HG02840 (cell line): ENCODE data around the gene CTRL.

Experiments used
- ATAC-seq: cut with Tn5 transposase; IDR thresholded peaks from one replicate; pipeline ENCODE4 v1.9.1; 2021; ENCODE audit warnings: mild to moderate bottlenecking, moderate library complexity, moderate number of reproducible peaks; ENCODE audit not compliant: unreplicated experiment, low FRiP score

Gene CTRL

GRCh38 chr16:67963662-67964321 is 32.1 kb upstream of the CTRL start:
- ATAC-seq = no peak

- ATAC-seq = no peak
Observed at GRCh38 chr16:67963292-67963661, 31.6 kb upstream of the CTRL start.

GRCh38 chr16:67962135-67962534 is 30.5 kb upstream of the CTRL start:
- ATAC-seq = no peak

- ATAC-seq = no peak
Observed at GRCh38 chr16:67961551-67961957, 29.9 kb upstream of the CTRL start.

- no peak for ATAC-seq
Observed at GRCh38 chr16:67959536-67960329, 28.1 kb upstream of the CTRL start.

DNA sequence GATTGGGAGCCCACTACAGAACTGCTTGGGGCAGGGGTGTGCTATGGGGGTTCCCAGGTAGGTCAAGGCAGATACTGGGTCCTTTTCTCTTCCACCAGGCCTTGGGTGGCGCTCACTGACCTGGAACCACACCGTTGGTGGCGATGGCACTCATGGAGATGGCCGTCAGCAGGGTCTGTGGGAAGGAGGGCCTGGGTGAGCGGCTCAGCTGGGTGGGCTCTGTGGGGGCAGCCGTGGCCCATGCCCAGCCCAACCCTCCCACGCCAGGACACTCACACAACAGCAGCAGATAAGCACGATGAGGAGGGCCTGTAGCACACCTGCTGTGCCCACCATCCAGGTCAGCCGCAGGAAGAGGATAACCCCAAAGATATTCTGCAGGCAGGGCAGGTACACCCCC is 26.0 kb upstream of the CTRL start:
- ATAC-seq = no peak

GRCh38 chr16:67954421-67955196 is 22.9 kb upstream of the CTRL start:
- no peak for ATAC-seq

- ATAC-seq = no peak
Observed at GRCh38 chr16:67953641-67954375, 22.1 kb upstream of the CTRL start.

DNA sequence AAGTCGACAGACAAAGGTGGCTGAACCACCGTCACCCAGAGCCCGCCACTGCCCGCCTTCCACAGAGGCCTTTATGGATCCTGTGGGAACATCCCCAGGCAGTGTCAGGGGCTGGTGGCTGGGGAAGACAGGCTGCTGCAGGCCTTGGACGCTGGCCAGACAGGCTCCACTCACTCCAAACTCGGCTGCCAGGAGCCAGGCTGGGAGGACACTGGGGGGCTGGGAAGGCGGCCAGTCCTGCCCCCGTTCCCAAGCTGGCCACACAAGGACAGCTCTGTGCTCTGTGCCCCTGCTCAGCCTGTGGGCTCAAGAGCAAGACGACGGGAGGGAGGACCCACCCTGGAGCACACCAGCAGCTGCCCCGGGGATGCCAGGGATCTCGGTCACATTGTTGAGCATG is 19.8 kb upstream of the CTRL start:
- ATAC-seq = no peak

- no peak for ATAC-seq
Observed at GRCh38 chr16:67950335-67950843, 18.7 kb upstream of the CTRL start.

GRCh38 chr16:67949645-67950044 is 18.0 kb upstream of the CTRL start:
- ATAC-seq = no peak

DNA sequence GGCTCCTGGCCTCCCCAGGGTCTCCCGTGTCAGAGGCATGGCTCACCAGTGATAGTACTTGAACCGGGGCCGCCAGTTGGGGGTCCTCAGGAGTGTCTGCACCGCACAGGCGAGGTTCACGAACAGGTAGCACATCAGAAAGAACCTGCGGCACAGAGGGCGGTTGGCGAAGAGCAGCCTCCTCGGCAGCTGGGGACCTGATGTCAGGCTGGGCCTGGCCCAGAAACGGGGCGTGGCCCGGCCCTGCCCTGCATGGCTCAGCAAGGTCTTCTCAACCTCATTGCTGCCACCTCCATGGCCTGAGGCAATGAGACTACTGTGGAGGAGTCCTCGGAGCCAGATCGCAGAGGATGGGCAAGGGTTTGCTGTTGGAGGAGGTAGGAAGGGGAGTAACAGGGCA is 16.4 kb upstream of the CTRL start:
- ATAC-seq = no peak

DNA sequence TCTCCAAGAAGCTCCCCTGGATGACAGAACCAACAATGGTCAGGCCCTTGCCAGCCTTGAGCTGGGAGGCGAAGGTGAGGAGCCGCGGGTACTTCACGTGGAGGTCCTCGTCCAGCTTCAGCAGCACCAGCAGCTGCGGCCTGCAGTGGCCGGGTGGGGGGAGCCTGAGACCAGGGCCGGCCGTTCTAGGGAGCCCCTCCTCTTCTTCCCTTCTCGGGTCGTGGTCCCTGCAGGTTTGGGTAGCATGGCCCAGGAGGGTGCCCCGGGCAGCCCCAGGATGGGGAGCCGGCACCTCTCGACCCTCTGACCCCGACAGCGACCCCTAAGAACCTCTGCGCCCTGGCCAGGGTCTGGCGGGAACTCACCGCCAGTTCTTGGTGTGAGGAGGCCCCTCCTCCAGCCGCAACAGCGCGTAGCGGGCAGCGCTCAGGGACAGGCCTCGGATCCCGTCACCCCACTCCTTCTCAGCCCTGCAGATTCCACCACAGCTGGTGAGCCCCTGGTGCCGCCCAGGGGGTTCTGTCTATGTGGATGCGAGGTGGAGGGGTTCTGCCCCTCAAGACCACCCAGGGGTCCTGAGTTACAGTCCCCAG is 15.4 kb upstream of the CTRL start:
- no peak for ATAC-seq

- no peak for ATAC-seq
Observed at GRCh38 chr16:67946128-67946569, 14.5 kb upstream of the CTRL start.

- no peak for ATAC-seq
Observed at GRCh38 chr16:67945392-67945933, 13.8 kb upstream of the CTRL start.

DNA sequence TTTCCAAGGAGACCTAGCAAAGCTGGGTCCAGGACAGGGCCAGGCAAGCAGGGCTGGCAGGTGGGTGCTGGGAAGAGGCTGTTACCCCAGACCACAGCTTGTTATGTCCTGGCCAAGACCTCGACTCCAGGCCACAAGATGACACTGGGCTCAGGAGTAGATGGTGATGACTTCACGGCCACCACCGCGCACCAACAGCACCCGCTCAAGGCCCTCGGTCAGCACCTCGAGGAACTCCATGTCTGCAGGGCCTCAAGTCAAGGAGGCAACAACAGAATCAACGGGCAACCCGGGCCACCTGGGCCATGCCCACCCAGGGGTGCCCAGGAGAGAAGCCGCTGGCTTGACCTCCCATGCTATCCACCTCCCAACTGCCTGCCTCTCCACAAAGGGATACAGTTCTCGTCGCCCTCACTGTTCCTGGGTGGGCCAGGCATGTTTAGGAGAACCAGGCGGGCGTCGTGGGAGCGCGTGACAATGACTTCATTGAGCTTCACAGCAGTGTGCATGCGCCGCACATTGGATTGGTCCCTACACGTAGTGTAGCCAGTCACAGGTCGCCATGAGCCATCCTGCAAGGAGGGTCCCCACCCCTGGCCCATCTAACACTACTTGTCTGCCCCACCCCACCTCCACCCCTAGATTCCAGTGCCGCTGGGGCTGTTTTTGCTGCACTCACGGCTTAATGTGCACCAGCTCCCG is 13.2 kb upstream of the CTRL start:
- ATAC-seq = no peak

DNA sequence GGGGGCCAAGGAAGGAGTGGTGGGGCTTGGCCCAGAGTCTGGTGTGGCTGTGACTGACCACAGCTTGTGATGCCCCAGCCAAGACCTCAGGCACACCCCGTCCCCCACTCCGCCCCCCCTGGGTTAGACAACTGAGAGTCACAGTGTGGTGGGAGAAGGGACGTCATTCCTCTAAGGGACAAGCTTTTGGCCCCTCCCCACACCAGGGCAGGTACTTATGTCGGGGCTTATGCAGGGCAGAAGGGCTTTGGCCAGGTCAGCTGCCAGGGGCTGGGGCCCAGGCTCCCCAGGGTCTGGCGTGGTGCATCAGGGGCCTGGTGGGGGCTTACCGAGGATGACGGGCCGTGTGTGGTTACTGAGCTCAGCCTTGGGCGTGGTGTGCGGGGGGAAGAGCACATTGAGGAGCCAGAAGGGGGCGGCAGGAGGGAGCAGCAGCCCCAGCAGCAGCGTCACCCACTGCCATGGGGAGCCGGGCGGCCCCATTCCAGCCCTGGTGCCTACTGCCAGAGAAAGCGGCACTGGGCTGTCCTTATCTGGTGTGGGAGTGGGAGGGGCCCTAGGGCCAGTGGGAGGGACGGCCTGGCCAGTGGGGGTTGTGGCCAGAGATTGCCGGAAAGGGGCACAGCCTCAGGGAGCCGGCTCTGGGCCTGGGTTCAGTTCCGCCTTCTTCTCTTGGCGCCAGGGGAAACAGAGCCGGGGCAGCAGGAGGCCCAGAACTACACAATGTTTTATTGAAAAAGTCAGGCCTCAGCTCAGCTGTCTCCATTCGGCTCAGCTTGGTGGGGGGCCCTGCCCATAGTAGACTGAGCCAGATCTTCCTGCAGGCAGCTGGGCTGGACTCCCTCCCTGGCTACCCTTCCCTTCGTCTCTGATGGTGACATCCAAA is 12.2 kb upstream of the CTRL start, which contains the start of gene LCAT:
TSS of gene LCAT (minus strand) at position 502 of the 886 bp plus-strand sequence. CDS start at position 483, 19 bp downstream.
- ATAC-seq = no peak

- no peak for ATAC-seq
Observed at GRCh38 chr16:67943256-67943618, 11.6 kb upstream of the CTRL start.
